Esophagus muscularis mucosa (tissue), 4 donors: ENCODE measurements around the gene CBLL1. TPM values are rescaled to one million over a fixed set of nuclear protein-coding genes. Genes with fewer than 3 reads are reported as not detected.
A peak's percentile ranks its signal among the peaks of the same experiment; 100 is the strongest.

ENCODE experiments used
- DNase-seq: peaks from one replicate; pipeline ENCODE4 v3.0.0-alpha.2; 2017; ENCODE audit errors: extremely low spot score
- H3K27ac ChIP-seq, 4 donors: fragments of 200-600 bp; sonication (generic); replicated peaks in 1 of 4; 1 replicate in 3 of 4; 2 replicates in 1 of 4; pipeline ENCODE4 v1.5.1; 2016 to 2019; ENCODE audit warnings: mild to moderate bottlenecking in 1 of 4
- H3K27me3 ChIP-seq, 4 donors: fragments of 200-600 bp; sonication (generic); one replicate each; pipeline versions ENCODE4 v1.5.1 to v1.6.0; 2016 to 2019
- H3K36me3 ChIP-seq, 4 donors: fragments of 200-600 bp; sonication (generic); one replicate each; pipeline ENCODE4 v1.5.1; 2016 to 2019
- H3K4me1 ChIP-seq, 4 donors: fragments of 200-600 bp; sonication (generic); one replicate each; pipeline ENCODE4 v1.5.1; 2016 to 2019
- H3K4me3 ChIP-seq, 4 donors: fragments of 200-600 bp; sonication (generic); 1 replicate in 2 of 4; 2 replicates in 2 of 4; pipeline ENCODE4 v1.5.1; 2016 to 2019; ENCODE audit warnings: mild to moderate bottlenecking in 4 of 4, moderate library complexity in 1 of 4
- H3K9me3 ChIP-seq, 4 donors: fragments of 200-600 bp; sonication (generic); 1 replicate in 3 of 4; 2 replicates in 1 of 4; pipeline ENCODE4 v1.5.1; 2016 to 2019
- CTCF ChIP-seq, 3 experiments: fragments of 200-600 bp in 2 of 3; fragments of 450-650 bp in 1 of 3; sonication (generic) in 2 of 3; IDR thresholded peaks; one replicate each; pipeline ENCODE4 v1.5.1; 2017 to 2019; ENCODE audit warnings: antibody characterized with exemption in 3 of 3, mild to moderate bottlenecking in 2 of 3, moderate library complexity in 1 of 3
- EP300 ChIP-seq: sonication (generic); formaldehyde crosslinking; IDR thresholded peaks from one replicate; pipeline ENCODE4 v1.6.1; 2017; ENCODE audit warnings: antibody characterized with exemption
- POLR2A ChIP-seq: fragments of 450-650 bp; IDR thresholded peaks from one replicate; pipeline ENCODE4 v1.6.1; 2017; ENCODE audit warnings: antibody characterized with exemption, moderate library complexity, mild to moderate bottlenecking, low read depth
- POLR2AphosphoS5 ChIP-seq, 2 donors: sonication (generic); formaldehyde crosslinking; IDR thresholded peaks; one replicate each; pipeline ENCODE4 v1.6.1; 2017; ENCODE audit warnings: antibody characterized with exemption in 2 of 2
- WGBS: methylation state at CpG from one replicate; pipeline ENCODE4 v1.1.5; 2018; 5-methylcytosine and 5-hydroxymethylcytosine counted together
- intact Hi-C: fragments of 100-400 bp; cut with DNase I; formaldehyde crosslinking; loops from one replicate; pipeline ENCODE4 v1.15.1; 2023
- total RNA-seq, 4 donors: library from RNA; depleted of rRNA; stranded (reverse); fragments of >200 nt; gene quantifications; one replicate each; pipeline versions ENCODE4 v1.1.0 to v1.2.1, GENCODE V29; 2016

CBLL1 gene
- total RNA-seq, 4 donors from 2014 or later, result 60.1 to 67.3 (median 63.6) TPM

- peak; percentile 10 for DNase-seq
- Histone ChIP-seq H3K9me3 (no peaks in the 10 kb centered on the region), H3K4me3 (no peak overlapping the region), H3K27ac (no peak overlapping the region), H3K27me3 (no peaks in the 10 kb centered on the region), H3K4me1 (no peaks in the 10 kb centered on the region), H3K36me3 (no peaks in the 10 kb centered on the region)
- no peak for TF ChIP-seq CTCF (IDR thresholded peaks at IDR 0.05)
- TF ChIP-seq POLR2AphosphoS5 (IDR thresholded peaks at IDR 0.05), result no peak
- no peak for TF ChIP-seq EP300
- no peak for TF ChIP-seq POLR2A
- 87% methylated on average over 1 of the region's 1 CpG for WGBS
- intact Hi-C loops, result loop anchor here (10.0 kb wide), 1 partner anchor 56 kb away; no protein-coding TSS in a partner anchor
These were observed 32.6 kb upstream of the CBLL1 start for GRCh38 chr7:107711301-107711700.

GRCh38 chr7:107712025-107712424 is 31.9 kb upstream of the CBLL1 start:
- Histone ChIP-seq H3K4me1 (no peaks in the 10 kb centered on the region), H3K9me3 (no peaks in the 10 kb centered on the region), H3K27ac (no peak overlapping the region), H3K4me3 (no peak overlapping the region), H3K27me3 (no peaks in the 10 kb centered on the region), H3K36me3 (no peaks in the 10 kb centered on the region)
- intact Hi-C loops, result loop anchor here (10.0 kb wide), 1 partner anchor 57 kb away; no protein-coding TSS in a partner anchor
- 93% methylated on average over 1 of the region's 1 CpG for WGBS
- TF ChIP-seq POLR2AphosphoS5 (IDR thresholded peaks at IDR 0.05), result no peak
- peak; percentile 26 for DNase-seq

GRCh38 chr7:107712896-107713295 is 31.0 kb upstream of the CBLL1 start:
- H3K4me1 ChIP-seq, result no peaks in the 10 kb centered on the region
- no peaks in the 10 kb centered on the region for H3K27me3 ChIP-seq
- WGBS, result 100% methylated on average over 1 of the region's 1 CpG
- peak; percentile 62 for DNase-seq
- H3K4me3 ChIP-seq, result no peak overlapping the region
- no peaks in the 10 kb centered on the region for H3K36me3 ChIP-seq
- H3K9me3 ChIP-seq, result no peaks in the 10 kb centered on the region
- no peak overlapping the region for H3K27ac ChIP-seq
- intact Hi-C loops, result loop anchor here (10.0 kb wide), 1 partner anchor 58 kb away; no protein-coding TSS in a partner anchor
- TF ChIP-seq POLR2AphosphoS5 (IDR thresholded peaks at IDR 0.05), result no peak
- no peak for TF ChIP-seq CTCF (IDR thresholded peaks at IDR 0.05)
- TF ChIP-seq POLR2A, result no peak
- TF ChIP-seq EP300, result no peak

GRCh38 chr7:107715531-107715930 is 28.4 kb upstream of the CBLL1 start:
- peak; percentile 26 for DNase-seq
- Histone ChIP-seq H3K4me1 (no peaks in the 10 kb centered on the region), H3K9me3 (no peaks in the 10 kb centered on the region), H3K27ac (no peak overlapping the region), H3K36me3 (no peaks in the 10 kb centered on the region), H3K4me3 (no peak overlapping the region), H3K27me3 (no peaks in the 10 kb centered on the region)
- intact Hi-C loops, result loop anchor here (10.0 kb wide), 1 partner anchor 61 kb away; no protein-coding TSS in a partner anchor
- WGBS, result 79% methylated on average over 6 of the region's 6 CpGs
- TF ChIP-seq CTCF (IDR thresholded peaks at IDR 0.05) (no peak), POLR2A (no peak), POLR2AphosphoS5 (IDR thresholded peaks at IDR 0.05) (no peak), EP300 (no peak)

GRCh38 chr7:107718456-107719193 is 25.3 kb upstream of the CBLL1 start:
- Histone ChIP-seq H3K36me3 (no peaks in the 10 kb centered on the region), H3K27ac (no peak overlapping the region), H3K9me3 (no peaks in the 10 kb centered on the region), H3K4me3 (no peak overlapping the region), H3K27me3 (no peaks in the 10 kb centered on the region), H3K4me1 (no peaks in the 10 kb centered on the region)
- WGBS, result 86% methylated on average over 4 of the region's 4 CpGs
- peak; percentile 8 for DNase-seq
- intact Hi-C loops, result loop anchor here (10.0 kb wide), 1 partner anchor 64 kb away; no protein-coding TSS in a partner anchor
- TF ChIP-seq EP300 (no peak), POLR2A (no peak), CTCF (IDR thresholded peaks at IDR 0.05) (no peak)
